Measurements from ENCODE around the gene SCLY. TPM values are rescaled to one million over a fixed set of nuclear protein-coding genes. Genes with fewer than 3 reads are reported as not detected.
A peak's percentile ranks its signal among the peaks of the same experiment; 100 is the strongest.

SCLY gene
- total RNA-seq, 3 donors from 2014 or later = 46.4 to 63.5 (median 60.1) TPM

DNA sequence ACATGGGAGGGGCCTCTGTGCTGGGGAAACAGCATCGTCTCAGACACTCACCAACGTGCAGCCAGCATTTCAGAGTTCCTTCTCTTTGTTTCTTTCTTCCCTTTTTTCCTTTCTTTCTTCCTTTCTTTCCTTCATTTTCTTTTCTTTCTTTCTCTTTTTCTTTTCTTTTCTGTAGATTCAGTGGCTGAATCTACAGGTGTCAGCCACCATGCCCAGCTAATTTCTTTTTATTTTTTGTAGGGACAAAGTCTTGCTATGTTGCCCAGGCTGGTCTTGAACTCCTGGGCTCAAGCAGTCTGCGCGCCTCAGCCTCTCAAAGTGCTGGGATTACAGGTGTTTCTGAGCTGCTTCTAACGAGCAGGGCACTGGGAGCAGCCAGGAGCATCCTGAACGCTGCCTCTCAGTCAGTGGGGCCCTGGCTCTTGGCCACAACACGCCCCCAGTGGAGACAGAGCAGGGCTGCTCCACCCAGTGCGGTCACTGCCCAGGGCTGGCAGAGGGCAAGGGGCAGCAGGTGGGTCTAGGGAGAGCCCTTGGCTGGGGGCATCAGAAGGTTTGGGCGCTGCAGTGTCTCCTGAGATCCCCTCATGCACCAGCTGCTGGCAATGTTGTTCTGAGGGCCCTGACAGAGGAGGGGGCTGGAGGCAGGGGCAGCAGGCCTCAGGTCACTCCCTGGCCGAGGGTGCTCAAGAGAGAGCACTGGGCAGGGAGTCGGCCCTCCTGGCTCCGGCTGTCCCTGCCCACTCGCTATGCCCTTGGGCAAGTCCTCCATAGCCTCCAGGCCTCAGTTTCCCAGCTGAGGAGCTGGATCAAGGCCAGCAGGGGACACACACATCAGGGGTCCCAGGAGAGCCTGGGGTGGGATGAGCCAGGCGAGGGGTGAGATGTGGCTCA is 72.9 kb downstream of the SCLY start:
- H3K4me1 Mint-ChIP-seq (ENCODE audit: low read depth) = no peaks in the 10 kb centered on the region
- H3K4me3 Mint-ChIP-seq = no peak overlapping the region
- H3K36me3 Mint-ChIP-seq (ENCODE audit: insufficient read depth) = no peaks in the 10 kb centered on the region
- no peaks in the 10 kb centered on the region for H3K27me3 Mint-ChIP-seq (ENCODE audit: low read depth)
- ATAC-seq (no peak), DNase-seq (no peak)
- H3K9me3 Mint-ChIP-seq = no peaks in the 10 kb centered on the region

DNA sequence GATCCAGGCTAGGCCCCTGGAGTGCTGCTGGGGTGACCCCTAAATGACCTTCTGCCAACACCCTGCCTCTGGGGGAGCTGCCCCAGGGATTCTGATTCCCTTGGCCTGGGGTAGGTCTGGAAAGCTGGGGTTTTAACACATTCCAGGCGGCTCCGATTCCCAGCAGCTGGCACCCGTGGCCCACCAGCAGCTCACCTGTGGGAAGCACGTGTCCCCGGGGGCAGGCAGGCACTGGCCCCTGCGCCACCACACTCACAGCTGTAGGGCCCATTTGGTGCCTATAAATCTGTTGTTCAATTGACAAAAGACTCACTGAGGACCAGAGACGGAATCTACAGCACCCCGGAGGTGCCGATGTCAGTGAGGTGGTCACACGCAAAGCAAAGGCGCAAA is 73.6 kb downstream of the SCLY start:
- H3K36me3 Mint-ChIP-seq (ENCODE audit: insufficient read depth) = no peaks in the 10 kb centered on the region
- ATAC-seq = no peak
- H3K27me3 Mint-ChIP-seq (ENCODE audit: low read depth) = no peaks in the 10 kb centered on the region
- H3K4me1 Mint-ChIP-seq (ENCODE audit: low read depth) = no peaks in the 10 kb centered on the region
- no peak for DNase-seq
- no peak overlapping the region for H3K4me3 Mint-ChIP-seq
- no peaks in the 10 kb centered on the region for H3K9me3 Mint-ChIP-seq

DNA sequence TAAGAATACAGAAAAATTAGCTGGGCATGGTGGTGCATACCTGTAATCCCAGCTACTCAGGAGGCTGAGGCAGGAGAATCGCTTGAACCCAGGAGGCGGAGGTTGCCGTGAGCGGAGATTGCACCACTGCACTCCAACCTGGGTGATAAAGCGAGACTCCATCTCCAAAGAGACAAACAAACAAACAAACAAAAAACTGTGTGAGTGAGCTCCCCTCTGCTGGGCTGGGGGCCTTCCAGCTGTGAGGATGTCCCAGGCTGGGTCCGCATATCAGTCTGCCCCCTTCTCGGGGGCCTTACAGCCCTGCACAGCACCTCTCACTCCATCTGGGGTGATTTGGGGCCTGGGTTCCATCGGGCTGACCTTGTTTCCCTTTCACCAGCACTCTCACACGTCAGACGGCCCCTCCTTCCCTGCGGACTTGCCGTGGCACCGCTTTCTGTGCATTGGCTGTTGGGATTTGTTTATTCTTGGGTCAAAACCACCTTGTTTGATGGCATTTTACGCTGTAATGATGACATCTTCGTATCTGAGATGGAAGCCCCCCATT is 74.9 kb downstream of the SCLY start:
- H3K4me1 Mint-ChIP-seq (ENCODE audit: low read depth) = no peaks in the 10 kb centered on the region
- ATAC-seq = no peak
- no peaks in the 10 kb centered on the region for H3K9me3 Mint-ChIP-seq
- H3K36me3 Mint-ChIP-seq (ENCODE audit: insufficient read depth) = no peaks in the 10 kb centered on the region
- no peak overlapping the region for H3K4me3 Mint-ChIP-seq
- no peaks in the 10 kb centered on the region for H3K27me3 Mint-ChIP-seq (ENCODE audit: low read depth)
- DNase-seq = no peak

DNA sequence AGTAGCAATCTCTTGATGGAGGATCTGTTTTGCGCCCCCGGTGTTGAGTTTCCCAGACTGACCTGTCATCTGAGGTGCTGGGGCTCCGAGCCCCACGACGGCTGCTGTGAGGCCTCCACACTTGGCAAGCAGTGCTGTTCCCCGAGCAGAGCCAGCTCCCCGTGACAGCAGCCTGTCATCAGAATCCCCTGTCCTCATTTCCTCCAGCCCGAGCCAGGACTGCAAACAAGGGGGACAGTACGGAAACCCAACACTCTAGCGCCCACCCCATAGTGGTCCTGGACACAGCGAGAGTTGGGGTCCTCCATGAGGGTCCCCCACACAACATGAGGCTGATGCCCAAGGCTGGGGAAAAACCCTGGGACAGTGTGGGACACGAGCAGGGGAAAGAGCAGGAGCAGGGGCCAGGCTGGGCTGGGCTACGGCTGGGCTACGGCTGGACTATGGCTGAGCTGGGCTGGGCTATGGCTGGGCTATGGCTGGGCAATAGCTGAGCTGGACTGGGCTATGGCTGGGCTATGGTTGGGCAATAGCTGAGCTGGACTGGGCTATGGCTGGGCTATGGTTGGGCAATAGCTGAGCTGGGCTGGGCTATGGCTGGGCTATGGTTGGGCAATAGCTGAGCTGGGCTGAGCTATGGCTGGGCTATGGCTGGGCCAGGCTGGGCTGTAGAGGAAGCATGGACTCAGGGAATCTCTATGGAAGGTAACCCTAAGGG is 76.2 kb downstream of the SCLY start:
- Mint-ChIP-seq H3K36me3 (ENCODE audit: insufficient read depth) (no peaks in the 10 kb centered on the region), H3K4me1 (ENCODE audit: low read depth) (peaks cover 6% of the 10 kb centered on the region), H3K4me3 (no peak overlapping the region), H3K9me3 (no peaks in the 10 kb centered on the region), H3K27me3 (ENCODE audit: low read depth) (no peaks in the 10 kb centered on the region)
- ATAC-seq (no peak), DNase-seq (no peak)

DNA sequence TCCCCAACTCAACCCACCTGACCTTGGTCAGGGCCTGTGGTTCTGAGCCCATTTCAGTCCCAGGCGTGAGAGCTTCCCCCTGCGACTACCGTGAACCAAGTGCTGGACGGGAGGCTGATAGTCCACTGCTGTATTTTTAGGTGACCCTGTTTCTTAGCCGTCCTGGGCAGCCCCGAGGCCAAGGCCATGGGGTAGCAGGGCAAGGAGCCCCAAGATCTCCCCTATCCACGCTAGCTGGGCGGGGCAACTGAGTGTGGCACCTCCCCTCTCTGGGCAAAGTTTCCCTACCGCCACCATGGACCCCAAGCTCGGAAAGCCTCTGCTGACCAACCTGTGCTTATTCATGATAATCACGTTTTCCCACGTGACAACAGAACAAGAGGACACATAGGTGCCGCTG is 77.1 kb downstream of the SCLY start:
- H3K36me3 Mint-ChIP-seq (ENCODE audit: insufficient read depth) = no peaks in the 10 kb centered on the region
- H3K4me1 Mint-ChIP-seq (ENCODE audit: low read depth) = peaks cover 6% of the 10 kb centered on the region
- H3K27me3 Mint-ChIP-seq (ENCODE audit: low read depth) = no peaks in the 10 kb centered on the region
- no peaks in the 10 kb centered on the region for H3K9me3 Mint-ChIP-seq
- DNase-seq = no peak
- H3K4me3 Mint-ChIP-seq = no peak overlapping the region
- no peak for ATAC-seq

DNA sequence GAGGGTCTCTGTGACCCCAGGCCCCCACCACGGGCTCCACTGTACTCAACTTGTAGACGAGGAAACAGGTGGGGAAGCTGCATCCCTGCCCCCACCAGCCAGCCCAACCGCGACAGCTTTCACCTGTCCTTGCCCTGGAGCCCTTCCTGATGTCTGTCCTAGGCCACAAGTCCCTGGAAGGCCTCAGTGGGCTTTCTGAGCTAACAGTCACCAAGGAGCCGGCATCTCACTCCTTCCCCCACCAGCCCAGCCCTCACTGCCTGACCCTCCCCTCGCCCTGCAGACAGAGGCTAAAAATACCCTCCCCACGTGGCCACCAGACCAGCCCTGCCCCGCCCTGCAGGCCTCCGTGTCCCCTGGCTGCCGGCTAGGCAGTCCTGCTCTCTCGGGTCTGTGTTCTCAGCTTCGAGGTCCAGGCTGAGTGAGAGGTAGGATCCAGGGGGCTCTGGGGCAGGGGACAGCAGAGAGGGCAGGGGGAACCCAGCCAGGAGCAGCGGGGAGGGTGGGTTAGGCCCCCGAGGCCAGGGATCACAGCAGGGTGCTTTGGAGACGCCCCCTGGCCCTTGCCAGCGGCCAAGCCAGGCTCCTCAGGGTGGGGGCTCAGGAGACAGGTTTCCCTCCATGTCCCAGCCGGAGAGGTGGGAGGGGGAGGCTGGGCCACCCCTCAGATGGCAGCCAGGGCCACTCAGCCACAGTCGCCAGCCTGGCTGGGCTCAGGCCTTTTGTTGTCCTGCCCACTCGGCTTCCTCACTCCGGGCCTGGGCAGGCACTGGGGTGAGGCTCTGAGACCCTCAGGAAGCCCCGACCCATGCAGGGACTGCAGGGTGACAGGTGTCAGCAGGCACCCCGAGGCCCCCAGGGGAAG is 77.8 kb downstream of the SCLY start, which contains the start of gene KLHL30:
TSS of gene KLHL30 (plus strand) at position 338 of the 865 bp plus-strand sequence. CDS start 2,087 bp downstream, outside the sequence.
- H3K4me1 Mint-ChIP-seq (ENCODE audit: low read depth) = peaks cover 6% of the 10 kb centered on the region
- no peaks in the 10 kb centered on the region for H3K9me3 Mint-ChIP-seq
- no peaks in the 10 kb centered on the region for H3K27me3 Mint-ChIP-seq (ENCODE audit: low read depth)
- ATAC-seq (no peak), DNase-seq (no peak)
- H3K36me3 Mint-ChIP-seq (ENCODE audit: insufficient read depth) = no peaks in the 10 kb centered on the region
- H3K4me3 Mint-ChIP-seq = no peak within 1 kb of the TSS

DNA sequence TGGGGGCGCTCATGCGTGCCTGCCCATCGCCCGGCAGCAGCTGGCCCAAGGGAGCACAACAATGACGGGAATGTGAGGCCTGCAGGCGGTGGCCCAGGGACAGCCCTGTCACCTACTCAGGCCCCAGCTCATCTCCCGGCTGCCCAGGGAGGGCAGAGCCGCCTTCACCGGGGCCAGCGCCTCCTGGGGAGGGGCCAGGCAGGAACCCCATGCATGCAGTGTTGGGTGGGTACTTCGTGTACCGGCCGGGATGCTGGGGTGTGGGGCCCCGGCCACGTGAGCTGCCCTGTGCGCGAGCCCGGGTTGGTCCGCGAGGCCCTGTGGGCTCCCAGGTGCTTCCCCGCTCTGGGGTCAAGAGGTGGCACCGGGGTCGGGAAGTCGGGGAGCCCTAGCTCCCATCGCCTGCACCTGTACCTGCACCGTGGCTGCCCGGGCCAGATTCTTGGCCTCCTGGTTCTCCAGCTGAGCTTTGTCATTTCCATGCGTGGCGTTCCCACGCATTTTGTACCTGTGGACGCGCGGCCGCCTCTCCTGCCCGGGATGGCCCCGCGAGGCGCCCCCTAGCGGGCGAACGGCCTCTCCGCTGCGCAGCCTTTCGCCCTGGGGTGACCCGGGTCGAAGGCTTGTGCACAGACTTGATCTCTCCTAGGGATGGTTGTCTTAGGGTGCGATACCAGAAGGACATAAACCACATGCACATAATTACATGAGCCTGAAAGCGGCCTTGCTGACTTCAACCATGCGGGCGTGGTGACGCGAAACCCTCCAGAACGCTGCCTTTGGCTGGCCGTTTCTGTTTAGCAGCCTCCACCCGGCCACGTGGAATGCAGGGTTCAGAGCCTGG is 78.6 kb downstream of the SCLY start:
- ATAC-seq (peak in 1 of 2 donors; percentile 58), DNase-seq (peak; percentile 25)
- Mint-ChIP-seq H3K4me3 (no peak overlapping the region), H3K36me3 (ENCODE audit: insufficient read depth) (no peaks in the 10 kb centered on the region), H3K27me3 (ENCODE audit: low read depth) (no peaks in the 10 kb centered on the region), H3K9me3 (no peaks in the 10 kb centered on the region), H3K4me1 (ENCODE audit: low read depth) (peaks cover 6% of the 10 kb centered on the region)

DNA sequence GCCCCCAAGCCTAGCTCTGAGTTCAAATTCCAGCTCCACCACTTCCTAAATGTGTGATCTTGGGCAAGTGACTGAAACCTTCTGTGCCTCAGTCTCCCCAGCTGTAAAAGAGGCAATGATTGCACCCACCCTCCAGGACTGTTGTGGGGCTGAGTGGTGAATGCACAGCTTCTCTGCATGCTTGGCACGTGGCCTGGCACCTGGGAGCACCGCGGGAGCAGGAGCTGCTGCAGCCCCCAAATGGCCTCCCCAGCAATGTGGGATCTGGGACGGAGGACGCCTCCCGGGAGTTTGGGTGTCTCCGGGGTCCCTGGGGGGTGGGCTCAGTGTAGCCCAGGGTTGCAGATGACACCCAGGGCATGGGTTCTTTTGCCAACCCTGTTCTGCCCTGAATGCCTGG is 79.2 kb downstream of the SCLY start:
- ATAC-seq = no peak
- H3K27me3 Mint-ChIP-seq (ENCODE audit: low read depth) = no peaks in the 10 kb centered on the region
- H3K9me3 Mint-ChIP-seq = no peaks in the 10 kb centered on the region
- no peak for DNase-seq
- no peak overlapping the region for H3K4me3 Mint-ChIP-seq
- no peaks in the 10 kb centered on the region for H3K36me3 Mint-ChIP-seq (ENCODE audit: insufficient read depth)
- H3K4me1 Mint-ChIP-seq (ENCODE audit: low read depth) = peaks cover 6% of the 10 kb centered on the region

DNA sequence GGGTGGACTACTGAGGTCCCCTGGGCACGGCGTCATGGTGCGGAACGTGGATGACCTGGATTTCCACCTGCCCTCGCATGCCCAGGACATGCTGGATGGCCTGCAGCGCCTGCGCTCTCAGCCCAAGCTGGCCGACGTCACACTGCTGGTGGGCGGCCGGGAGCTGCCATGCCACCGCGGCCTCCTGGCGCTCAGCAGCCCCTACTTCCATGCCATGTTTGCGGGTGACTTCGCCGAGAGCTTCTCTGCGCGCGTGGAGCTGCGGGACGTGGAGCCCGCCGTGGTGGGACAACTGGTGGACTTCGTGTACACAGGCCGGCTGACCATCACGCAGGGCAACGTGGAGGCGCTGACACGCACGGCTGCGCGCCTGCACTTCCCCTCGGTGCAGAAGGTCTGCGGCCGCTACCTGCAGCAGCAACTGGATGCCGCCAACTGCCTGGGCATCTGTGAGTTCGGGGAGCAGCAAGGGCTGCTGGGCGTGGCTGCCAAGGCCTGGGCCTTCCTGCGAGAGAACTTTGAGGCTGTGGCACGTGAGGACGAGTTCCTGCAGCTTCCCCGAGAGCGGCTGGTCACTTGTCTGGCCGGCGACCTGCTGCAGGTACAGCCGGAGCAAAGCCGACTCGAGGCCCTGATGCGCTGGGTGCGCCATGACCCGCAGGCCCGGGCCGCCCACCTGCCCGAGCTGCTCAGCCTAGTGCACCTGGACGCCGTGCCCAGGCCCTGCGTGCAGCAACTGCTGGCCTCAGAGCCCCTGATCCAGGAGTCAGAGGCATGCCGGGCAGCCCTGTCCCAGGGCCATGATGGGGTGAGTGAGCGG is 80.1 kb downstream of the SCLY start:
- Mint-ChIP-seq H3K36me3 (ENCODE audit: insufficient read depth) (no peaks in the 10 kb centered on the region), H3K27me3 (ENCODE audit: low read depth) (no peaks in the 10 kb centered on the region), H3K9me3 (no peaks in the 10 kb centered on the region), H3K4me1 (ENCODE audit: low read depth) (peaks cover 6% of the 10 kb centered on the region), H3K4me3 (no peak overlapping the region)
- ATAC-seq (no peak), DNase-seq (no peak)

DNA sequence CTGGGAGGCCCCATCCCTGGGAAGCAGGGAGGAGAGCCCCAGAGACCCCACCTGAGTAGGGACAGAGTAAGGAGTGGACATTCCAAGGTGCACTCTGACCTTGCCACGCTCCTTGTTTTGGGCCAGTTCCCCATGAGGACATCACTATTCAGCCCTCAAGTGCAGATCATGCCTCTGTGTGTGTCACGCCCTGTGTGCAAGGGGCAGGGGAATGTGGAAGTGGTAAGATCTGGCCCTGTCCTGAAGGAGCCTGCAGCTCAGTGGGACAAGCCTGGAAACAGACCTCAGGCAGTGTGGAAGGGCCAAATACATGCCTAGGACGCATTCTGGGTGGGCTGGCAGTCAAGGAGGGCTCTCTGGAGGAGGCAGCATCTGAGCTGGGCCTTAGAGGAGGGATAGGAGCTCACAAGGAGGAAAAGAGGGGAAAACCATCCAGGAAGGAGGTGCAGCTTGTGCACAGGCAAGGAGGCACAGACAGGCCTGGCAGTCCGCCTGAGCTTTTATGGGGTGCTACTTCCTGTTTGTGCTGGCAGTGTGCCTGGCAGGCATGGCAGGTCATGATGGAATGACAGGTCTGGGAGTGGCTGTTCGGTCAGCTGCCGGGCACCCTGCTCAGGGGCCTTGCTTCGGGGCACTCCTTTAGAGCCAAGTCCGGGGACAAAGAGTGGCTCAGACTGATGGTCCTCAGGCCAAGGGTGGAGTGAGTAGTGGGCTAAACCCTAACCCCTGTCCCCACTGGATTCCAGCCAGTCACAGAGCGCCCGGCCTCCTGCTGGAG is 80.9 kb downstream of the SCLY start:
- ATAC-seq = no peak
- Mint-ChIP-seq H3K9me3 (no peaks in the 10 kb centered on the region), H3K4me3 (no peak overlapping the region), H3K27me3 (ENCODE audit: low read depth) (no peaks in the 10 kb centered on the region), H3K4me1 (ENCODE audit: low read depth) (peaks cover 6% of the 10 kb centered on the region), H3K36me3 (ENCODE audit: insufficient read depth) (no peaks in the 10 kb centered on the region)
- DNase-seq = no peak

DNA sequence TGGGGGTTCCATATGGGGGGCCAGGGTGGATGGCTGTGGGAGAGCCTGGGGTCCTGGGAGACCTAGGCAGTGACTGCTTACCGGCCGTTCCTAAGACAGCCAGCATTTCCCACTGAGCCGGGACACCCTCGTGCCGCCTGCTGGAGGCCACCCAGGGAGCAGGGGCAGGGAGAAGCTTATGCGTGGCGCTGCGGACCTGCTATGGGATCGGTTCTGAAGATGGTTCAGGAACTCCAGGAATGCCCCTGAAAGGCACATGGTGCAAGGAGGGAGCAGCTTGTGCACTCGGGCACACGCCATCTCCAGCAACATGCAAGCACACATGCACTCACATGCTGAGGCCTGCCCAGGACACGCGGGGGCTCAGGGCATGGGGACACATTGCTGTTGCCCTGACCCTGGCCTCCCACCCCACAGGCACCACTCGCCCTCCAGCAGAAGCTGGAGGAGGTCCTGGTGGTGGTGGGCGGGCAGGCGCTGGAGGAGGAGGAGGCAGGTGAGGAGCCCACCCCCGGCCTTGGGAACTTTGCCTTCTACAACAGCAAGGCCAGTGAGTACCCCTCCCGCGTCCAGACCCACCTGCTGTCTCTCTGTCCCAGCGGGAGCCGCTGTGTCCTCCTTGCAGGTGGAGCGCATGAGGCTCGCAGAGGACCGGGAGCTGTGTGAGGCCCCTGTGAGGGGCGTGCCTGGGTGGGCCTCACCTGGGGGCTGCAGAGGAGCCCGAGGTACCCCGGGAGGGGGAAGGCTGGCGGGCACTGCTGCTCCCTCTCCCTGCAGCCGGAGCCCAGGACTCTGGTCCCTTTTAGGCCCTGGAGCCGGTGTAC is 81.8 kb downstream of the SCLY start:
- Mint-ChIP-seq H3K36me3 (ENCODE audit: insufficient read depth) (no peaks in the 10 kb centered on the region), H3K4me3 (no peak overlapping the region), H3K4me1 (ENCODE audit: low read depth) (peaks cover 6% of the 10 kb centered on the region), H3K9me3 (no peaks in the 10 kb centered on the region), H3K27me3 (ENCODE audit: low read depth) (no peaks in the 10 kb centered on the region)
- ATAC-seq (no peak), DNase-seq (no peak)
